RPMI7951 (cell line): ENCODE data around the gene ARL16. TPM values are rescaled to one million over a fixed set of nuclear protein-coding genes. Genes with fewer than 3 reads are reported as not detected.

Experiments used
- DNase-seq: peaks from one replicate; pipeline ENCODE4 v3.0.0-alpha.2; 2012; ENCODE audit warnings: low read depth
- total RNA-seq: library from RNA; depleted of rRNA; stranded (reverse); fragments of >200 nt; shearing (Covaris generic); gene quantifications from 2 replicates; pipeline ENCODE4 v1.2.3, GENCODE V29; 2014

ARL16 gene
- total RNA-seq, 1 experiment from 2014 or later = 28.6 TPM

GRCh38 chr17:81695801-81696200, 12.2 kb upstream of the ARL16 start:
- DNase-seq = no peak

GRCh38 chr17:81695211-81695610, 11.6 kb upstream of the ARL16 start:
- no peak for DNase-seq

GRCh38 chr17:81694810-81695209, 11.2 kb upstream of the ARL16 start:
- DNase-seq = no peak

- no peak for DNase-seq
Observed at GRCh38 chr17:81693509-81694210, 10.1 kb upstream of the ARL16 start.

GRCh38 chr17:81691608-81692007, 8.0 kb upstream of the ARL16 start:
- DNase-seq = no peak

GRCh38 chr17:81691196-81691595, 7.6 kb upstream of the ARL16 start:
- DNase-seq = no peak

GRCh38 chr17:81690549-81690948, 7.0 kb upstream of the ARL16 start:
- no peak for DNase-seq

- no peak for DNase-seq
Observed at GRCh38 chr17:81690066-81690465, 6.5 kb upstream of the ARL16 start.

GRCh38 chr17:81688616-81689015, 5.0 kb upstream of the ARL16 start:
- no peak for DNase-seq

GRCh38 chr17:81687770-81688541, 4.4 kb upstream of the ARL16 start:
- no peak for DNase-seq

- no peak for DNase-seq
Observed at GRCh38 chr17:81686614-81687013, 3.0 kb upstream of the ARL16 start.

- peak; percentile 77 for DNase-seq
Observed at GRCh38 chr17:81685108-81685507, 1.5 kb upstream of the ARL16 start.

GRCh38 chr17:81684442-81684911, 880 bp upstream of the ARL16 start:
- peak; percentile 87 for DNase-seq

- DNase-seq = no peak
Observed at GRCh38 chr17:81683208-81683583, 401 bp downstream of the ARL16 start.

GRCh38 chr17:81682565-81683207, 911 bp downstream of the ARL16 start:
- peak; percentile 20 for DNase-seq

GRCh38 chr17:81681672-81682071, 1.9 kb downstream of the ARL16 start:
- no peak for DNase-seq

GRCh38 chr17:81680150-81680549, 3.4 kb downstream of the ARL16 start:
- no peak for DNase-seq

GRCh38 chr17:81676906-81677305, 6.7 kb downstream of the ARL16 start:
- no peak for DNase-seq

GRCh38 chr17:81675515-81676221, 7.9 kb downstream of the ARL16 start:
- peak; percentile 35 for DNase-seq

- no peak for DNase-seq
Observed at GRCh38 chr17:81673561-81674258, 9.9 kb downstream of the ARL16 start.

- DNase-seq = no peak
Observed at GRCh38 chr17:81672954-81673353, 10.6 kb downstream of the ARL16 start.
